HG03520 (cell line): ENCODE measurements around the gene HBS1L.

Experiments used
- ATAC-seq: cut with Tn5 transposase; IDR thresholded peaks from one replicate; pipeline ENCODE4 v1.9.1; 2021; ENCODE audit warnings: mild to moderate bottlenecking, moderate library complexity; ENCODE audit not compliant: unreplicated experiment

Gene HBS1L

DNA sequence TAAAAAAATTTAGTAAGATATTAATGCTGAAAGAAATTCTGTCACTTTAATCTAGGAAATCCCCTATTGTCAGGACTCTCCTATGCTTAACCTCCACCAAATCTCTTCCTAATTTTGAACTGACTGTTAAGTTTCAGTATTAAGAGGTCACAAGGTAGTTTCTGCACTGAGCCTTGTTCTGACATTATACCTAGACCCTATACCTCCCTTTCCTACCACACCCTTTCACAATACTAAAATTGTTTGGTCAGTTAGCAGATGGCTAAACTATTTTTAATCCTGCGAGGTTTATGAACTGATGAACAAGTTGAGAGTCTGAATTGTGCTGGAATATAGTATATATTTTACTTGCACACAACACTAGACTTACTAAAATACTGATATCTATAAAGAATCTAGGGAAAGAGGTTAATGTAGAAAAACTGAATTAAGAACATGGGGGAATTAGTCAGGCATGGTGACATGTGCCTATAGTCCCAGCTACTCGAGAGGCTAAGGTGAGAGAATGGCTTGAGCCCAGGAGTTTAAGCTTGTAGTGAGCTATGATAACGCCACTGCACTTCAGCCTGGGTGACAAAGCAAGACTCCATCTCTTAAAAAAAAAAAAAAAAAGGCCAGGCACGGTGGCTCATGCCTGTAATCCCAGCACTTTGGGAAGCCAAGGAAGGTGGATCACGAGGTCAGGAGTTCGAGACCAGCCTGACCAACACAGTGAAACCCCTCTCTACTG is 51.5 kb downstream of the HBS1L start:
- ATAC-seq: peak; percentile 95

- no peak for ATAC-seq
Measured at GRCh38 chr6:135002229-135002844, 52.3 kb downstream of the HBS1L start.

DNA sequence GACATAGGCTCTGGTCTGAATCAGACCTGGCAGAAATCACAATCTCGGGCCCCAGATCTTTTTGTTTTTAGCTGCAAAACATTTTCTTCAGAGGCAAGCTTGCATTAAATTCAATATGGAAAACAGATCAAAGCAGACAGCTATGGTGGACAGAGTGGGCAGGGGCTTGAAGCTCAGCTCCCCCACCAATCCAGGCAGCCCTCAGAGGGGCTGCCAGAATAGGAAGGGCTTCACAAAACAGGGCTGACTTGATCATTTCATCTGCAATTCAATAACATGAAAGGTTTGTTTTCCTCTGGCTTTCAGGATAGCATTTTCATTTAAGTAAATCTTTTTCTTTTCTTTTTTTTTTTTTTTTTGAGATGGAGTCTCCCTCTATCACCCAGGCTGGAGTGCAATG is 55.5 kb downstream of the HBS1L start:
- ATAC-seq: no peak

DNA sequence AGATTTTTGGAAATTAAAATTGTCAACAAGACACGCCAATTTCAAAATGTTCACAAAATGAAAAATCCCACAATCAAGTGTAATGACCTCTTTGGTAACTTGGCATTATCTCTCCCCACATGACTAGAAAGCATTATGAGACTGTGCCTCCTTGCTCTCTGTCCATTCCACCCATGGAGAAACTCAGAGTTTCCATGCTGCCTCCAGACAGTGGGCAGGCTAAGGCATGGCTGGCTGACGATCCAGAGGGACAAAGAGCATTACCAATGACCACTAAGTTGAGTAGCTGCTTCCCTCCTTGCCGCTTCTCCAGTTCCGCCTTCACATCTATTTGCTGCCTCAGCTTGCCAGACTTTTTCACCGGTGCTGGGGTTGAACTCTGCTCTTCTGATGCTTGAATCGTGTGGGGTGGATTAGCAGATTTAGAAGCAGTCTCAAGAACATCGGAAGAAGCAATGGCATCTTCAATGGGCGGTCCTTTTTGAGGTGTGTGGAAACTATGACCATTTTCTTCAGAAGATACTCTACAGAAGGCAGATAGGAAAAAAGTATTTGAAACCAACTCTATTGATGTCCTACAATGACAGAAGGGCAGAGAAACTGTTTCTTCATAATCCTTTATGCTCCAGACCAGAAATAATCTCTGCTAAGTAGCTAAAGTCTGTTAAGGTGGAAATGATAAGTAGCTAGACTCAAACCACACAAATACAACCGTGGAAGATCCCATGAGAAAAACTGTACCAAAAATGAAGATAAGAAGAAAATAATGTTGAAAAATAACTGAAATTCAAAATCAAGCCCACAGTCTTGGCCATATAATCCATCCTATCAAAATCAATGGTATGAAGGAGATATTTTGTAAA is 57.3 kb downstream of the HBS1L start:
- ATAC-seq: no peak

- ATAC-seq: no peak
Measured at GRCh38 chr6:134995536-134995935, 59.1 kb downstream of the HBS1L start.

GRCh38 chr6:134994431-134994830 is 60.2 kb downstream of the HBS1L start:
- no peak for ATAC-seq

DNA sequence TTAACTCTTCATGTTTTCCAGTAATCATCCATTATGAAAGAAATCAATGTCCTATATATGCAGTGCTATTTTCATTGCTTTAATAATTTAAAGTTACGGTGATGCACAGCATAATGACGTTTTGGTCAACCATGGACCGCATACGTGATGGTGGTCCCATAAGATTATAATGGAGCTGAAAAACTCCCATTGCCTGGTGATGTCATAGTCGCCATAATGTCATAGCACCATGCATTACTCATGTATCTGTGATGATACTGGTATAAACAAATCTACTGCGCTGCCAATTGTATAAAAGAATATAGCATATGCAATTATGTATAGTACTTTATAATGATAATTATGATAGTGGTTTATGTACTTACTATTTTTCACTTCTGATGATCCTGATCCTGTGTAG is 62.5 kb downstream of the HBS1L start:
- no peak for ATAC-seq

DNA sequence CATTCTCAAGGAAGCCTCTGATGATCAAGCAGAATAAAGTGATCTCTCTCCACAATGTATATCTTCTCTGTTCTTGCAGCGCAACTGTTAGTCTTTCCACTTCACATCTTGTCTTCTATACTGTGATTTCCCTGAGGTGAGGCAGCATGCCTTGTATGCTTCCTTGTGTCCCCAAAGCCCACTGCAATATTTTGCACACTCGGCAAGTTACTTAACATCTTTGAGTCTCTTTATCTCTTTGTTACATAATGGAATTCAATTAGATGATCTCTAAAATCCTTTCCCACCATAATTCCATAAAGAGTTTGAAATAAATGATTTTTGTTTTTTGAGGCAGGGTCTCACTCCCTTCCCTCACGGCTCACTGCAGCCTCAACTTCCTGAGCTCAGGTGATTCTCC is 64.4 kb downstream of the HBS1L start:
- ATAC-seq: no peak

DNA sequence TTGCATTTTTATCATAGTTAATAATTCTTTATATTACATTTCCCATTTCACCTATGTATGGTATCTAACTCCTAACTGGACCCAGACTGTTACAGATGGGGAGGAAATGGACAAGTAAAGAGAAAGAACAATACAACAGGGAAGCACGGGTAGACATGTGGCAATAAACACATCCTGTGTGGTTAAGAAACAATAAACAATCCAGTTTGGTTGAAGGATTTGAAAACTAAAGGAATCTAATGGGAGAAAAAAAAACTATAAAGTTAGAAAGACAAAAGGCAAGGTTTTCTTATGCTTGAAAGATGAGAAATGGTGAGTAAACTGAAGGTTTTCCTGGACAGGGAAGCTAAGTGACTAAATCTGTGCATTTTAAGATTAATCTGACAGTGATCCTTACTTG is 69.8 kb downstream of the HBS1L start:
- ATAC-seq: no peak

DNA sequence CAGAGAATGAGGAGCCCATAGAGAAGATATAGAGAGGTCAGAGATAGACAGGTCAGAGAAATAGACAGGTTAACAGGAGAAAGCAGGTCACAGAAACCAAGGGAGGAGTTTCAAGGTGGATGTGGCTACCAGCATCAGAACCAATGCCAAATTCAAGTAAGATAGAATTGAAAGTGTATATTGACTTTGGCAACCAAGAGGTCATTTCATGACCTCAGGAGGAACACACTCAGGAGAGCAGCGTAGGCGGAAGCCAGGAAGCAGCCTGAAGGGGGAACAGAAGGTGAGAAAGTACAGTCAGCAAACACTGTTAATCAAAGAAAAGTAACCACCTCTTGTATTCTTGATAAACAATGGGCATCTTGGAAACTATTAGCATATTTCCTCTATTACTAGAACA is 70.8 kb downstream of the HBS1L start:
- no peak for ATAC-seq

- no peak for ATAC-seq
Measured at GRCh38 chr6:134982161-134982560, 72.5 kb downstream of the HBS1L start.

- no peak for ATAC-seq
Measured at GRCh38 chr6:134980846-134981245, 73.8 kb downstream of the HBS1L start.

GRCh38 chr6:134979142-134979541 is 75.5 kb downstream of the HBS1L start:
- peak; percentile 79 for ATAC-seq

GRCh38 chr6:134974370-134974769 is 80.3 kb downstream of the HBS1L start:
- ATAC-seq: no peak

DNA sequence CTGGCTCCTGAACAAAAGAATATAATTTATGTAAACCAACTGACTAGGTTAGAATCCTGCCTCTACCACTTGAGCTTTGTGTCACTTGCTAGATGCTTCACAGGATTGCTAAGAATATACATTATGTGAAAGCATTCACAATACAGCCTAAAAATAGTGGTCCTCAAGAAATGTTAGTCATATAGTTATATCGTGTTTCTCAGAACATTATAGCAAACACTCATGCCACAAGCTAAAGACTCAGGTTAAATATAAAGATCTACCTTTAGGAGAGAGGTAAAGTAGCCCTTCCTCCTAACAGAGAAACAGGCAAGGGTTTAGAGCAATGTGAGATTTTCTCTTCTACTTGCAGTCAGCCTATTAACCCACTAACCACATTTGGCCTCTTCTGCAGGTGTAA is 86.9 kb downstream of the HBS1L start:
- ATAC-seq: no peak

GRCh38 chr6:134964451-134965203 is 90.0 kb downstream of the HBS1L start:
- ATAC-seq: no peak

GRCh38 chr6:134962421-134962820 is 92.2 kb downstream of the HBS1L start:
- ATAC-seq: no peak

DNA sequence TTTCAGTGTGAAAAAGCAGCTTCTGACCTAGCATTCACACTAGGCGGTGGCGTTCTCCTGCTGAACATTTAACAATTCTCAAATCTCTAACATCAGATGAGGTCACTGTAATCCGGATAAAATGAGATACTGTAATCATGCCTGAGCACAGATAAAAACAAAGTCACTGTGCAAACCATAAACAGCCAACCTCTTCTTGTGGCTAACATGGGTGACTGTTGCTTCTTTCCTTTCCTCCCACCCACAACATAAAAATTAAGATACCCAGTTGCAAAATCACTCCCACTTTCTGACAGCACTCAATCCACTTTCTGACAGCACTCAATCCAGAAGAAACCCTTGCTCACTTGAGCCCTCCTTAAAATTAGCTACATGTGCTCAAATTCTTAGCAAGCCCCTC is 93.3 kb downstream of the HBS1L start:
- no peak for ATAC-seq

GRCh38 chr6:134959603-134960002 is 95.0 kb downstream of the HBS1L start:
- no peak for ATAC-seq

DNA sequence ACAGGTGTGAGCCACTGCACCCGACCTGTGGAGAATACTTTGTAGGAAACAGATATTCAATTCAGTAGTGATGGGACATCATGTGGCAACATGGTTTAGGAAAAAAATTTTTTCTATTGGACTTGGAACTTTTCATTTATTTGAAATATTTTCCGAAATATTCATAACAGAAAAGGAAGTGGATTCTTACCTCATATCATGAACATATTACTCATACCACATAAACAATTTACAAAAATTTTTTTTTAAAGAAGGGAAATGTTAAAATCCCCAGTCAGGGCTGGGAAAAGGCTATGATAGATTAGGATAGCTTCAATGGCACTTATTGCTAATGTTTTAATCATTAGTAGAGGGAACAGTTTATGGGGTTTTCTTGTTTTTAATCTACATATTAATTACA is 97.9 kb downstream of the HBS1L start:
- no peak for ATAC-seq

GRCh38 chr6:134956032-134956431 is 98.6 kb downstream of the HBS1L start:
- no peak for ATAC-seq
